Aorta (tissue), 5 donors: ENCODE data around the gene PRB3. TPM values are rescaled to one million over a fixed set of nuclear protein-coding genes. Genes with fewer than 3 reads are reported as not detected.

Experiments
- ATAC-seq: fragments of 200-7000 bp; cut with Tn5 transposase; one replicate; pipeline ENCODE4 v1.9.1; 2022; ENCODE audit warnings: moderate library complexity; ENCODE audit not compliant: low FRiP score
- DNase-seq, 2 donors: peaks; one replicate each; pipeline ENCODE4 v3.0.0-alpha.2; 2020
- H3K27ac ChIP-seq, 2 donors: one replicate each; pipeline ENCODE4 v1.5.1; 2013; ENCODE audit warnings: low read length in 2 of 2, mild to moderate bottlenecking in 2 of 2, moderate library complexity in 2 of 2, control low read depth in 1 of 2, inconsistent platforms in 1 of 2, low read depth in 1 of 2
- H3K27me3 ChIP-seq, 2 donors: one replicate each; pipeline ENCODE4 v1.6.1; 2013; ENCODE audit warnings: control low read depth in 1 of 2, low read length in 1 of 2, mild to moderate bottlenecking in 1 of 2, moderate library complexity in 1 of 2; ENCODE audit not compliant: insufficient read depth in 2 of 2, control insufficient read depth in 1 of 2
- H3K36me3 ChIP-seq, 2 donors: one replicate each; pipeline ENCODE4 v1.6.1; 2013; ENCODE audit warnings: control low read depth in 1 of 2, low read length in 1 of 2, mild to moderate bottlenecking in 1 of 2; ENCODE audit not compliant: insufficient read depth in 2 of 2, control insufficient read depth in 1 of 2
- H3K4me1 ChIP-seq, 2 donors: one replicate each; pipeline ENCODE4 v1.6.1; 2013; ENCODE audit warnings: low read length in 2 of 2, control low read depth in 1 of 2, mild to moderate bottlenecking in 1 of 2, moderate library complexity in 1 of 2; ENCODE audit not compliant: insufficient read depth in 2 of 2, control insufficient read depth in 1 of 2
- H3K4me3 ChIP-seq, 2 donors: one replicate each; pipeline ENCODE4 v1.5.1; 2013; ENCODE audit warnings: low read length in 2 of 2, control low read depth in 1 of 2, mild to moderate bottlenecking in 1 of 2
- H3K9me3 ChIP-seq: one replicate; pipeline ENCODE4 v1.6.1; 2013; ENCODE audit warnings: mild to moderate bottlenecking, low read length; ENCODE audit not compliant: control insufficient read depth
- WGBS, 2 donors: extraction: QIAGEN DNeasy Blood & Tissue Kit; methylation state at CpG; one replicate each; pipeline ENCODE4 v1.1.7; 2013; 5-methylcytosine and 5-hydroxymethylcytosine counted together
- intact Hi-C, 2 donors: fragments of 100-400 bp; cut with DNase I; formaldehyde crosslinking; loops; one replicate each; pipeline versions ENCODE4 v1.14.2 to v1.15.0; 2022
- polyA plus RNA-seq, 2 donors: library from polyadenylated mRNA; stranded (reverse); fragments of 200-250 nt; gene quantifications; one replicate each; pipeline ENCODE4 v1.2.3, GENCODE V29; 2013
- total RNA-seq, 2 donors: library from RNA; stranded (reverse); fragmentation: NEBNext Ultra II Directional; extraction: Animal tissue kit (Norgen Biotek cat#: 25700); gene quantifications; one replicate each; pipeline ENCODE4 v1.2.1, GENCODE V29; 2021
- donor health status: healthy with polysubstance abuse.
- donor health status: Bipolar disorder and iron deficiency.
- donor health status: DM: no; HTN: no; CAD: no.
- donor health status: DM: no; HTN: no; CAD: no.
- donor health status: DM: yes; HTN: yes; CAD: no.

The PRB3 gene
- total and polyA plus RNA-seq, 4 donors, result not detected

DNA sequence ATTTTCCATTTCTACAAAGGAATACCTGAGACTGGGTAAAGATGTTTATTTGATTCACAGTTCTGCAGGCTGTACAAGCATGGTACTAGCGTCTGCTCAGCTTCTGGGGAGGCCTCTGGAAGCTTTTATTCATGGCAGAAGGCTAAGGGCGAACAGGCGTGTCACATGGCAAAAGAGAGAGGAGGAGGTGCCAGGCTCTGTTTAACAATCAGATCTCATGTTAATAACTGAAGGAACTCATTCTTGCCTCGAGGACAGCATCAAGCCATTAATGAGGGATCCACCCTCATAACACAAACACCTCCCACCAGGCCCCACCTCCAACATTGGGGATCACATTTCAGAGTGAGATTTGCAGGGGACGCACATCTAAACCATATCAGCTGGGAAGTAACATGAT is 36.0 kb downstream of the PRB3 start:
- 58 to 59% methylated on average over 5 of the region's 5 CpGs for WGBS, 2 donors
- ATAC-seq (no peak), DNase-seq (no peak)
- H3K27ac ChIP-seq, result no peak overlapping the region
- H3K4me3 ChIP-seq, result no peak overlapping the region
- no peaks in the 10 kb centered on the region for H3K27me3 ChIP-seq
- H3K36me3 ChIP-seq, result no peaks in the 10 kb centered on the region
- intact Hi-C loops, result no loop called here
- peaks cover 2% of the 10 kb centered on the region for H3K9me3 ChIP-seq
- H3K4me1 ChIP-seq, result no peaks in the 10 kb centered on the region

DNA sequence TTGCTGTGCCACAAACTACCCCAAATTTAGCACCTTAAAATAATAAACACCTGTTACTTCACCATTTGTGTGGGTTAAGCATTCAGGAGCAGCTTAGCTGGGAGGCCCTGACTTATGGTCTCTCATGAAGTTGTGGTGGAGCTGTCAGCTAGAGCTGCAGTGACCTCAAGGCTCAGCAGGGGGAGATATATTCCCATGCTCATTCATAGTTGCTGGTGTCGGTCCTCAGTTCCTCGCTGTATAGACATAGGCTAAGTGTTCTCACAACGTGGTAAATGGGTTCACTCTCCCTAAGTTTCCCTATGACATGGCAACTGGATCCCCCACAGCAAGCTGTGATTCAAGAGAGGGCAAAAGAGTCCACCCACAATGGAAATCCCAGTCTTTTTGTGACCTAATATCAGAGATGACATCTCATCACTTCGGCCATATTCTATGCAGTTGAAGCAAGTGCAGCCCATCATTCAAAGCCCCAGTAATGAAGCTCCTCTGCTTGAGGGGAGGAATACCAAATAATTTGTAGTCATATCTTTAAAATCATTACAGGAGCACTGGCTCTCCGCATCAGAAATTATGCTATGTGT is 41.1 kb downstream of the PRB3 start:
- Histone ChIP-seq H3K27me3 (no peaks in the 10 kb centered on the region), H3K4me3 (no peak overlapping the region), H3K36me3 (no peaks in the 10 kb centered on the region), H3K9me3 (no peaks in the 10 kb centered on the region), H3K27ac (no peak overlapping the region), H3K4me1 (no peaks in the 10 kb centered on the region)
- WGBS, 2 donors, result 41 to 42% methylated on average over 5 of the region's 5 CpGs
- ATAC-seq, result no peak
- DNase-seq, result no peak
- intact Hi-C loops, result no loop called here

- ATAC-seq (no peak), DNase-seq (no peak)
- no peaks in the 10 kb centered on the region for H3K36me3 ChIP-seq
- no peaks in the 10 kb centered on the region for H3K27me3 ChIP-seq
- no peak overlapping the region for H3K4me3 ChIP-seq
- H3K9me3 ChIP-seq, result no peaks in the 10 kb centered on the region
- 73 to 85% methylated on average over 4 of the region's 4 CpGs for WGBS, 2 donors
- no peak overlapping the region for H3K27ac ChIP-seq
- intact Hi-C loops, result loop anchor here in 1 of 2 donors (2.0 kb wide), 1 partner anchor 259 kb away; no protein-coding TSS in a partner anchor
- no peaks in the 10 kb centered on the region for H3K4me1 ChIP-seq
Measured at GRCh38 chr12:11227373-11227772, 42.1 kb downstream of the PRB3 start.

Other genes with a start within 250 kb of the PRB3 start
- gene TAS2R19, start 247.1 kb downstream of the PRB3 start, total RNA-seq, result 1 to 10 TPM; 5.9 to 9.1 TPM
- gene TAS2R19, start 247.1 kb downstream of the PRB3 start, polyA plus RNA-seq, result under 1 TPM in 1 of 2 donors, not detected in 1; 0.72 TPM
- 1 to 10 TPM; 5.3 to 9.1 TPM for gene TAS2R31, start 238.3 kb downstream of the PRB3 start, total RNA-seq
- under 1 TPM in 1 of 2 donors, not detected in 1; 0.82 TPM for gene TAS2R31, start 238.3 kb downstream of the PRB3 start, polyA plus RNA-seq
- 1 to 10 TPM; 3.3 to 3.9 TPM for gene TAS2R46, start 207.4 kb downstream of the PRB3 start, total RNA-seq
- not detected for gene TAS2R46, start 207.4 kb downstream of the PRB3 start, polyA plus RNA-seq
- 1 to 10 TPM in 1 of 2 donors, under 1 TPM in 1; 0.36 to 2.2 TPM for gene TAS2R43, start 177.4 kb downstream of the PRB3 start, total RNA-seq
- gene TAS2R43, start 177.4 kb downstream of the PRB3 start, polyA plus RNA-seq, result not detected
- 1 to 10 TPM; 6.9 to 8.6 TPM for gene TAS2R30, start 135.1 kb downstream of the PRB3 start, total RNA-seq
- under 1 TPM in 1 of 2 donors, not detected in 1; 0.08 TPM for gene TAS2R30, start 135.1 kb downstream of the PRB3 start, polyA plus RNA-seq
- gene SMIM10L1, start 98.5 kb downstream of the PRB3 start, total RNA-seq, result 10 to 100 TPM in 1 of 2 donors, 1 to 10 TPM in 1; 9.9 to 12.5 TPM
- 10 to 100 TPM; 10.9 to 18.5 TPM for gene SMIM10L1, start 98.5 kb downstream of the PRB3 start, polyA plus RNA-seq
- gene TAS2R42, start 82.8 kb downstream of the PRB3 start, total RNA-seq, result not detected
- gene TAS2R42, start 82.8 kb downstream of the PRB3 start, polyA plus RNA-seq, result not detected
- not detected for gene PRB4, start 40.7 kb upstream of the PRB3 start, total RNA-seq
- gene PRB4, start 40.7 kb upstream of the PRB3 start, polyA plus RNA-seq, result not detected
- gene PRB2, start 125.9 kb upstream of the PRB3 start, total RNA-seq, result not detected
- not detected for gene PRB2, start 125.9 kb upstream of the PRB3 start, polyA plus RNA-seq